WERI-Rb-1 (cell line): ENCODE results near the gene HMG20A.

ENCODE experiments used
- DNase-seq: peaks from one replicate; pipeline ENCODE4 v3.0.0-alpha.2; 2020
- H3K27ac ChIP-seq: fragments of 250-450 bp; sonication (Bioruptor Pico); 2 replicates; pipeline ENCODE4 v1.5.1; 2020; ENCODE audit warnings: mild to moderate bottlenecking, moderate library complexity
- H3K27me3 ChIP-seq: fragments of 250-450 bp; sonication (Bioruptor Pico); 2 replicates; pipeline ENCODE4 v1.5.1; 2021; ENCODE audit warnings: mild to moderate bottlenecking, low read depth, moderate library complexity; ENCODE audit not compliant: insufficient read depth, severe bottlenecking
- H3K36me3 ChIP-seq: fragments of 250-450 bp; sonication (Bioruptor Pico); 2 replicates; pipeline ENCODE4 v1.5.1; 2020; ENCODE audit warnings: mild to moderate bottlenecking, moderate library complexity
- H3K4me3 ChIP-seq: 2 replicates; pipeline ENCODE4 v1.5.1; 2011; ENCODE audit warnings: low read depth, mild to moderate bottlenecking, control low read depth, low read length
- H3K9me3 ChIP-seq: fragments of 250-450 bp; sonication (Bioruptor Pico); 2 replicates; pipeline ENCODE4 v1.5.1; 2021; ENCODE audit warnings: mild to moderate bottlenecking, moderate library complexity; ENCODE audit not compliant: severe bottlenecking
- TF ChIP-seq, protein P1 (sequence below): IDR thresholded peaks from 2 replicates; pipeline ENCODE4 v1.5.1; 2011; ENCODE audit warnings: low read depth, mild to moderate bottlenecking, control low read depth, inconsistent platforms, low read length

HMG20A gene

DNA sequence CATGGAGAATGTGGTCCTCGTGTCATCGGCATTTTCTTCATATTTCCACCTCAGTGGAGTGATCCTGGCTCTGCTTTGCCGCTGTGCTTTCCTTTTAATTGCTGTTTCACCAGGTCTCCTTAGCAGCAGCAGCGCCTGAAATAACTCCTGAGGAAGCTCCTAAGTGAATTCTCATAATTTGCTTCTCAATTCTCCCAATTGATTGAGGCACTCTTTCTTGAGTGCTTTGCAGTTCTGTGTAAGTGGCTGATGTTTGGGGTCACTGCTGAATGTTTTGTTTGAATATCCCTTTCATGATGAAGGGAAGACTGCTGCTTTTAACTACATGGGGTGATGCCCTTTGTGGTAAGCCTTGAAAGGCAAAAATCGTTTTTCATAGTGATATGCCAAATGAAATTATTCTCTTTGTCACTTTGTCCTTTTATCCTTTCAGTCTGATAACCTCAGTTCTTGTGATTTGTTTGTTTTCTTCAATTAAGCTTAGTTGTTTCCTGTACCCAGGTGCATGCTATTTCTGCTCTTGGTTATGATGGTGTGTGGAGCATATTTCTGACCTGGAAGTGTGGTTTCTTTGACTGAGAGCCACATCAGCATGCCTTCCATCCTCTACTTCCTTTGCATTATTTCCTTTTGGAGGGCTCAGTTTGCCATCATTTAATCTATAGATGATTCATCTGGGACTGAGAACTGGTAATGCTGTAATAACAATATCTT, 36.7 kb downstream of the HMG20A start:
- Histone ChIP-seq H3K36me3 (peaks cover 20% of the 10 kb centered on the region), H3K27ac (no peak overlapping the region), H3K27me3 (no peaks in the 10 kb centered on the region), H3K9me3 (no peaks in the 10 kb centered on the region), H3K4me3 (no peak overlapping the region)
- TF ChIP-seq, protein P1, sequence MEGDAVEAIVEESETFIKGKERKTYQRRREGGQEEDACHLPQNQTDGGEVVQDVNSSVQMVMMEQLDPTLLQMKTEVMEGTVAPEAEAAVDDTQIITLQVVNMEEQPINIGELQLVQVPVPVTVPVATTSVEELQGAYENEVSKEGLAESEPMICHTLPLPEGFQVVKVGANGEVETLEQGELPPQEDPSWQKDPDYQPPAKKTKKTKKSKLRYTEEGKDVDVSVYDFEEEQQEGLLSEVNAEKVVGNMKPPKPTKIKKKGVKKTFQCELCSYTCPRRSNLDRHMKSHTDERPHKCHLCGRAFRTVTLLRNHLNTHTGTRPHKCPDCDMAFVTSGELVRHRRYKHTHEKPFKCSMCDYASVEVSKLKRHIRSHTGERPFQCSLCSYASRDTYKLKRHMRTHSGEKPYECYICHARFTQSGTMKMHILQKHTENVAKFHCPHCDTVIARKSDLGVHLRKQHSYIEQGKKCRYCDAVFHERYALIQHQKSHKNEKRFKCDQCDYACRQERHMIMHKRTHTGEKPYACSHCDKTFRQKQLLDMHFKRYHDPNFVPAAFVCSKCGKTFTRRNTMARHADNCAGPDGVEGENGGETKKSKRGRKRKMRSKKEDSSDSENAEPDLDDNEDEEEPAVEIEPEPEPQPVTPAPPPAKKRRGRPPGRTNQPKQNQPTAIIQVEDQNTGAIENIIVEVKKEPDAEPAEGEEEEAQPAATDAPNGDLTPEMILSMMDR: no peak
- DNase-seq: no peak

DNA sequence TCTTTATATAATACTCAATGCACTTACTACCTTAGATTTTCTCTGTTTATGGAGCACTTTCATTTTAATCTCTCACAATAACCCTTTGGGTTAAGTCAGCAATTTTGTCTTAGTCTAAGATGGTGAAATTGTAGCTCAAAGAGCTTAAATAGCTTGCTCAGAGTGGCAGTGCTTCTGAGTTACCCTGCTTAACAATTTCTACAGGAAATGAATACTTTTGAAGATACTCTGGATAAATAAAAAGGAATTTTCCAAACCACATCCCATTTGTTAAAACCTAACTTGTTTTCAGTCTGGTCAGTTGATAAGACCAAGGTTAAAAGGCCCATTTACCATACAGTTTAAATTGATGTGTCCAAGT, 37.2 kb downstream of the HMG20A start:
- no peak for DNase-seq
- H3K27ac ChIP-seq: no peak overlapping the region
- TF ChIP-seq, protein P1: no peak

GRCh38 chr15:77459031-77459430, 38.3 kb downstream of the HMG20A start:
- H3K9me3 ChIP-seq: no peaks in the 10 kb centered on the region
- TF ChIP-seq, protein P1: no peak
- DNase-seq: no peak
- H3K27me3 ChIP-seq: no peaks in the 10 kb centered on the region
- H3K36me3 ChIP-seq: peaks cover 26% of the 10 kb centered on the region
- no peak overlapping the region for H3K27ac ChIP-seq
- no peak overlapping the region for H3K4me3 ChIP-seq

More for the DNA sequence above, 37.2 kb downstream of the HMG20A start:
- Histone ChIP-seq H3K9me3 (no peaks in the 10 kb centered on the region), H3K36me3 (peaks cover 20% of the 10 kb centered on the region), H3K4me3 (no peak overlapping the region), H3K27me3 (no peaks in the 10 kb centered on the region)

GRCh38 chr15:77461486-77461885, 40.8 kb downstream of the HMG20A start:
- H3K36me3 ChIP-seq: peaks cover 36% of the 10 kb centered on the region
- no peaks in the 10 kb centered on the region for H3K27me3 ChIP-seq
- no peak overlapping the region for H3K27ac ChIP-seq
- no peak for DNase-seq
- H3K9me3 ChIP-seq: no peaks in the 10 kb centered on the region
- H3K4me3 ChIP-seq: no peak overlapping the region
- TF ChIP-seq, protein P1: no peak

DNA sequence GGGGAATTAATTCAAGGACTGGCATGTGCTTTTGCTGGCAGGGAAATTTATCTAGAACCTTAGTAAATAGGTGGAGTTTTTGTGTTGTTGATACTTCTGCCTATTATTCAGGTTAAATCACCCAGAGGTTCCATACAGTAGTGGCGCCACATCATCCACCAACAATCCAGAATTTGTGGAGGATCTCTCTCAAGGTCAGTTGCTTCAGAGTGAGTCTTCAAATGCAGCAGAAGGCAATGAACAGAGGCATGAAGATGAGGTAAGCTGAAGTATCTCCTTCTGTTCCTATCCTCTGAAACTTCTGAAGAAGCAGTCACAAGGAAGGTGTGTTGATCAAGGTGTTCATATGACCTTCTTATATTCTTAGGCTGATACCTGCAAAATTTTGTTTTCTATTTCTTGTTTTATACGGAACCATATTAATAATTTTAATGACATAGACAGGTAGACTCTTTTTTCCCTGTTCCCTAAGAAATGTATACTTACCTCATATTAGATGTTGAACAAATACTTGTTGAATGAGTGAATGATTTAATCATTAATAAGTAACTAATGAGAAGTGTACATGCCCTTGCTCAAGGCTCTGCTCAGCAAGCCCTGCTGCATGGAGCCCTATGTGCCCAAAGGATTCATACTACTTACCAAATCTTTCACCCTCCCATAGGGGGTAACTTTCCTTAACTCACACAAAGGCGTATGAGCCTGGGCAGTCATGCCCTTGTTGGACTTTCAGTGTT, 43.6 kb downstream of the HMG20A start:
- TF ChIP-seq, protein P1: no peak
- H3K4me3 ChIP-seq: no peak overlapping the region
- DNase-seq: no peak
- H3K9me3 ChIP-seq: no peaks in the 10 kb centered on the region
- peaks cover 45% of the 10 kb centered on the region for H3K36me3 ChIP-seq
- H3K27ac ChIP-seq: no peak overlapping the region
- H3K27me3 ChIP-seq: no peaks in the 10 kb centered on the region
